Hematopoietic multipotent progenitor cell treated with erythropoietin and hydrocortisone succinate and interleukin-3 and kit ligand, for 8 days (in vitro differentiated cells): Measurements from ENCODE around the gene TMEM121.

Source experiments
- DNase-seq: peaks from one replicate; pipeline ENCODE4 v3.0.0-alpha.2; 2015

Gene TMEM121

DNA sequence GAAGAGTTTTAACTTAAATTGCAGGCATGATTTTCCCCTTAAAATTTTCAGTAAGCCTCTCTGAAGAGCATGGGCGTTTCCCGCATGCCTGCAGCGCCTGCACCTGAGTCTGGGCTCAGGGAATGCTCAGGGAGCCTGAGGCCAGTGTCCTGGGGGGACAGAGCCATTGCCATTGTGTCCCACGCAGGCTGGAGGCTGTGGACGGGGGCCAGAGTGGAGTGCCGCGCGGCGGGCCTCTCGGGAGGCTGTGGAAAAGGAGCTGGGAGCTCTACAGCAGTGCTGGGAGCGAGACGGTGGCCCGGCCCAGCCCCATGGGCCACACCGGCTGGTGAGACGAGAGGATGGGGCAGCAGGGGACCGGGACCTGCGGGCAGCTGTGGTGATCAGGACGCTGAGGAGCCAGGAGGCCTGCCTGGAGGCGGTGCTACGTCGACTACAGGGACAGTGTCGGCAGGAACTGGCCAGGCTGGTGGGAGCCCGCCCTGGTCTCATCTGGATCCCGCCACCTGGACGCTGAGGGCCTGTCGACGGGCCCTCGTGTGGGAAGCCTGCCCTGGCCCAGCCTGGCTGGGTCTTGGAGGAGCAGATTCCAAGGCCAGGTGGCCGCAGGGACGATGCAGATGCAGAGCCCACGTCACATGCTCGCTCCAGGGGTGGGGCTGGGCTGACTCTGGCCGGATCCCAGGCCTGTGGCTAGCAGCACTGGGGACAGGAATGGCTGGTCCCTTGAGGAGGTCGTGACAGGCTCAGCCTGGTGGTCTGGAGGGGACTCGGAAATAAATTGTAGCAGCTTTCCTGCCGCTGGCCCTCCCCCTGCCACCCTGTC lies 27.7 kb upstream of the TMEM121 start:
- no peak for DNase-seq

DNA sequence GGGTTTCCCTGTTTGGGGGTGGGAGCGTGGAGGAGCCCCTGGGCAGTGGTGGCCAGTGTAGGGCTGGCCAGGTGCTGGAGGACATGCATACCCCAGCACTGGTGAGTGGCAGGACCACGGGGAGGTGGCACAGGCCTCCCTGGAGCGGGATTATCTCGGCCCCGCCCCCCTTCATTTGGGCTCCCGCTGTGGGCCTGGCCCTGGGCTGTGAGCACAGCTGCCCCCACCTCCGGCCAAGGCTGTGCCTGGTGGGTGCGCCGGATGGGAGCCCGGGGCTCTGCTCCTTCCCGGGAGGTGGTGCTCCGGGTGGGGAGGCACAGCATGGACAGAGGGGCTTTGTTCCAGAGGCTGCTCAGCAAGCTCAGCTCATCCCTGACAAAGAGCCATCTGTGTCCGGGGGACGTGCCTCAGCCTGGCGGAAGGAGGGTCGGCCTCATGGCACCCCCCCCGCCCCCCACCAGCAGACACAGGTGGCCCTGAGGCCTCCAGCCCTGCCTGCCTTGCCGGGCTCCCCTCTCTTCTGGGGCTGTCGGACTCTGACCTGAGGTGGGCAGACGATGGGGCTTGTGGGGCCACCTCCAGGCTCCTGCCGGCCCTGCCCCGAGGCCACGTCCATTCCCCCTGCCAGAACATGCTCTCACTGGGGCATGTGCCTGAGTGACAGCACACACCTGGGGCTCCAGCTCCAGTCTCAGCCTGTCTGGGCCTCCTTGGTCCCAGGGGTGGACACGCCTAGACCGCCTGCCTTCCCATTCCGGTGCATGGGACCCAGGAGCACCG lies 26.9 kb upstream of the TMEM121 start:
- DNase-seq = no peak

DNA sequence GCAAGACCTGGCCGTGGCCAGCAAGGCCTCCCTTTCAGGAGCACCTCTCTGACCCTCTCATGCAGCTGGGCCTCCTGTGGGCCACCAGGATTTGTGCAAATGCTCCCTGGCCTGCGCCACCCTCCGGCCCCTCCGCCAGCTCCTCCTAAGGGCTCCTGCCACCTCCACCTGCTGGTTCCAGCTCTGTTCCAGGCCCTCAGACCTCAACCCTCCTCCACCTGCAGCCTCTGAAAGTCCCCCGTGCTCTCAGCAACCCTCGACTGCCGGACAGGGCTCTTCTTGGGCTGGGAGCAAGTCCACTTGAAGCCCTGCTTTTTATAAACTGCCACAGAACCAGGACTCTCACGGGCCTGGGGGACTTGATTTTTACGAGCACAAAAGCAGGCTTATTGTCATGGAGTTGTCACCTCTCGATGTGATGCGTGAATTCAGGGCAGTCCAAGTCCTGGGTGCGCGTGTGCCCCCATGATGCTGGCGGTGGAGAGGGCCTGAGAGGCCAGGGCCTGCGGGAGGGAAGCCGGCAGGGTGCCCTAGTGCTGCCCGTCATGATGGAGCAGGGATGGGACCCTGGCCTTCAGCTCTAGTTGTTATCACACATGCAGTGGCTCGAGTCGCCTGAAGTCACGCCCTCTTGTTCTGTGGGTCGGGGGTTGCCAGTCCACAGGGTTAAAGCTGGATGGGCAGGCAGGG lies 26.2 kb upstream of the TMEM121 start:
- DNase-seq = no peak

DNA sequence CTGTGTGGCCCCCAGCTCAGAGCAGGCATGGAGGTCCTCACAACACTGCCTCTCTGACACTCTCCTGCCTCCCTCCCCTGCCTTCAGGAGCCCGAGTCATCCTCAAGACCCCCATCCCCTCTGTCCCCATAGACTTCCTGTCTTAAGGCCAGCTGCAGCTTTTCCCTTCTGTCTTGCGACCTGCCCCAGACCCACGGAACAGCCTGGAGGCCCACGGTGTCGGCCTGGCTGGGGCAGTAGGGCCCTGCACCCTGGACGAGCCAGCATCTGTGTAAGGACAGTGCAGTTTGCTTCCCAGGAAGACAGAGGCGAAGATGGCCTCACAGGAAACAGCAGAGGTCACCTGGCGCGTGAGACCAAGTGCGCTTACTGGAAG lies 25.7 kb upstream of the TMEM121 start:
- no peak for DNase-seq

DNA sequence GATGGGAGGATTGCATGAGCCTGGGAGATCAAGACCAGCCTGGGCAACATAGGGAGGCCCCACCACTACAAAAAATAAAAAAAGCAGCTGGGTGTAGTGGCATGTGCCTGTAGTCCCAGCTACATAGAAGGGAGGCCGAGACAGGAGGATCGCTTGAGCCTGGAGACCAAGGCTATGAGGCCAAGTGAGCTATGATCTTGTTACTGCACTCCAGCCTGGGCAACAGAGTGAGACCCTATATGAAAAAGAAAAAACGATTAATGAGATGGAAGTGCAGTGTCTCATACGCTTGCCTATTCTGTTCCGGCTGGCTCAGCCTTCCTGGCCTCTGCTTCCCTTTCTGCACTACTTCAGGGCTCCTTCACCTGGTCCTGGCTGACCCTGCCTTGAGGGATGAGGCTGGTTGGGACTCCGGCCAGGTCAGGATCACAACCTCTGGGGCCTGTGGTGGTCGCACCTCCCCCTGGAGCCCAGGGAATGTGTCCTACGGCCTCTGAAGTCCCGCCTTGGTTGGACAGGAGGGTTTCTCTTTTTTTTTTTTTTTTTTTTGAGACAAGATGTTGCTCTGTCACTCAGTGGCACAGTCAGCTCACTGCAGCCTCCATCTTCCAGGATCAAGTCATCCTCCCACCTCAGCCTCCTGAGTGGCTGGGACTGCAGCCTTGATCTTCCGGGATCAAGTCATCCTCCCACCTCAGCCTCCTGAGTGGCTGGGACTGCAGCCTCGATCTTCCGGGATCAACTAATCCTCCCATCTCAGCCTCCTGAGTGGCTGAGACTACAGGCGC lies 24.7 kb upstream of the TMEM121 start:
- no peak for DNase-seq

- DNase-seq = no peak
These were observed 23.7 kb upstream of the TMEM121 start for GRCh38 chr14:105502446-105503295.

DNA sequence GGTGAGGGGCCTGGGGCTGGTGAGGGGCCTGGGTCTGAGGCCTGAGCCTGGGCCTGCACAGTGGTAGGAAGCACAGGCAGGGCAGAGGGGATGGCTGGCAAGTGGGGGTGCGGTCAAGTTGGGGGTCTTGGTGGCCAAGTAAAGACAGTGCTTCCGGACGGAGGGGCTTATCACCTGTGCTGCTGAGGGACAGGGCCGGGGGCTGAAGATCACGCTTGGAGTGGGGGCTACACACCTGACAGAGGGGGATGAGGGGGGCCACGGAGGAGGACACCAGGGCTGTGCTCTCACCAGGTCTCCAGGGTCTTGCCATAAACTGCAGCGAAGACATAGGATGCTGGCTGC lies 23.1 kb upstream of the TMEM121 start:
- DNase-seq = no peak

DNA sequence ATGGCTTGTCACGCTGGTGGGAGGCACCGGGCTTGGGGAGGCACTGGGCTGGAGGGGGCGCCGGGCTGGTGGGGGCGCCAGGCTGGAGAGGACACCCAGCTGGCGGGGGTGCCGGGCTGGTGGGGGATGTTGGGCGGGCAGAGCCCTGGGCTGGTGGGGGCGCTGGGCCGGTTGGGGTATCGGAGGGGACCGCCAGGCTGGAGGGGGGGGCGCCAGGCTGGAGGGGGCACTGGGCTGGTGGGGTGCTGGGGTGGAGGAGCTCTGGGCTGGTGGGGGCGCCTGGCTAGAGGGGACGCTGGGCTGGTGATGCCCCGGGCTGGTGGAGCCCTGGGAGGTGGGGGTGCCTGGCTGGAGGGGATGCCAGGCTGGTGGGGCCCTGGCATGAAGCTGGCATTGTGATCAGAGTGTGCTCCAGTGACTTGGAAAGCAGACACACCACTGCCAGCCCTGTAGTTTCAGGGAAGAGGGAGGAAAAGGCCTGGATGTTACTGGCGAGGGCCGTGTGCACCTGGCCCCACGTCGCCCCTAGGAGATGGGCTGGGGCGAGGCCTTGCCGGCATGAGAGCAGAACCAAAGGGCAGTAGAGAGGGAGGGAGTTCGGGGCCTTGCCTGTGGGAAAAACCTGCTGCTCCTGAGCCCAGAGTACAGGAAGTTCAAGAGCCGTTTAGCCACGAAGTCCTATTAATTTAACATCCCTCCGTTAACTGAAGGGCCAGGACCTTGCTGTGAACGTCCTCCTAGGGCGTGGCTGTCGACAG lies 22.3 kb upstream of the TMEM121 start:
- no peak for DNase-seq

- DNase-seq = no peak
These were observed 21.3 kb upstream of the TMEM121 start for GRCh38 chr14:105505101-105505500.

DNA sequence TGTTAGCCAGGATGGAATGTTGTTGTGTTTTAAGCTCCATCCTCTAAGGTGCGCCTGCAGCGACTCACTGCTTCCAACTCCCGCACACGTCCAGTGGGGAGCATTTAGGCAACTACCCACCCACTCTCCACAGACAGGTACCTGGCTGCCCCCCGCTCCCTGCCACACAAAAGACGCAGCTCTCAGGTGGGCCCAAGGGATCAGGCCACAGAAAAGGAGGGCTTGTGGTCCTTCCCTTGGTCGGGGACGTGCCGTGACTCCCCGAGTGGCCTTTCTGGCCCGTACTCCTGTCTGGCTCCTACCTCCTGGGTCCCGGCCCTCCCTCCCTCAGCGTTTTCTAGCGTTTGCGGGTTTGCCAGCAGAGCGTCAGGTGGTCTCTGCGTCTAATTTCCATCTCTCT lies 19.1 kb upstream of the TMEM121 start:
- no peak for DNase-seq

GRCh38 chr14:105508069-105508468 lies 18.3 kb upstream of the TMEM121 start:
- DNase-seq = no peak

GRCh38 chr14:105508601-105509000 lies 17.8 kb upstream of the TMEM121 start:
- DNase-seq = no peak

GRCh38 chr14:105517096-105517495 lies 9.3 kb upstream of the TMEM121 start:
- DNase-seq = no peak

- no peak for DNase-seq
These were observed 6.3 kb upstream of the TMEM121 start for GRCh38 chr14:105519946-105520698.

GRCh38 chr14:105525326-105525725 lies 1.1 kb upstream of the TMEM121 start:
- no peak for DNase-seq

- no peak for DNase-seq
These were observed 495 bp downstream of the TMEM121 start for GRCh38 chr14:105526776-105527380.

DNA sequence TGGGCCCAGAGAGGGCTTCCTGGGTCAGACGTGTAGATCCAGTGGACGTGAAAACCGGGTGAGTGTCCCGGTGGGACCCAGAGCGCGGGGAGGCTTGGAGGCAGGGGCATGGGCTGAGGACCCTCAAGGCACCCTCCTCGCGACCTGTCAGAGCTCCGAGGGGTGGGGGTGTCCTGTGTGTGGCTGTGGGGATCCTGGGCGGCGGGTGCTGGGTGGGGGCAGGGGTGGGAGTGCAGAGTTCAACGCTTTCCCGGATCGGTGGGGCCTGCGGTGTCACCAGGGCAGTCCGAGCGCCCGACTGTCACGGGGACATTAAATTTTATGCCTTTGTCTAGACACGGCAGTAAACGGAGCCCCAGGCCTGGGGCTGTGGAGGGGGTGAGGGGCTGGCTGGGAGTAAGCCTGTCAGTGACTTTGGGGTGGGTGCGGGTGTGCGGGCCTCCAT lies 1.0 kb downstream of the TMEM121 start:
- no peak for DNase-seq

DNA sequence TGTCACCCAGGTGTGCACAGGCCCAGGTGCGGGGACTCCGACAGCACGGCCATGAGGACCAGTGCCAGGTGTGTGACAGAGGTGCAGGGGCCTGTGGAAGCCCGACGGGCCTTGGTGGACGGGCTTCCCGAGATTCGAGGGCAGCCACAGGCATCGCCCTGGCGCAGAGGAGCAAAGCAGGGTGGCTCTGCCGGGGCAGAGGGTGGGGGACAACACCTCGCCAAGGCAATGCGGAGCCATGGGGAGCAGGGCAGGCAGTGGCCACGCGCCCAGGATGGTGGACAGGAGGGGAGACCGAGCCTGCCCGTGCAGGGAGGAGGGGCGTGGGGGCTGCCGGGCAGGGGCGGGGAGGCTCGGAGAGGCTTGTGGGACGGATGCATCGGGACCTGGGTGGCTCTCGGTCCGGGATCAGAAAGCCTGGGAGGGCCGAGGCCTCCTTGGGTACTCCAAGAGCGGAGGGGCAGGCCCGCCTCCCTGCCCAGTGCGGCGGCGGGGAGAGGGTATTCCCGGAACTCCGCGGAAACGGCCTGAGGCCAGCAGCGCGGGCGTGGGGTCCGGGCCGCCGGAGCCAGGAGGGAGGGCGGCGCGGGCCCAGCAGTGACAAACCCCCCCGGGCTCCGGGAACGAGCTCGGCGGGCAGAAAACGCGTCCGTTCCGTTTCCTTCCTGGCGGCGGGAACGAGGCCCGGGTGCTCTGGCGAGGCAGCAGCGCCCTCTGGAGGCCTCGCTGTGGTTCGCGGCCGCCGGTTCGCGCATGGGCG lies 1.6 kb downstream of the TMEM121 start:
- peak; percentile 59 for DNase-seq
